ENCODE measurements around the gene UBB.

The UBB gene

GRCh38 chr17:16345565-16345964 lies 35.3 kb upstream of the UBB start:
- TF ChIP-seq CTCF (IDR thresholded peaks at IDR 0.05; ENCODE audit: low read depth, low read length), result no peak
- DNase-seq (ENCODE audit: low read depth in 2 of 2), result no peak
- no peak overlapping the region for H3K4me3 ChIP-seq (replicated peaks in 1 of 2; ENCODE audit: low read depth in 2 of 2, low read length in 2 of 2)

GRCh38 chr17:16346721-16347271 lies 34.1 kb upstream of the UBB start:
- H3K4me3 ChIP-seq (replicated peaks in 1 of 2; ENCODE audit: low read depth in 2 of 2, low read length in 2 of 2), result no peak overlapping the region

DNA sequence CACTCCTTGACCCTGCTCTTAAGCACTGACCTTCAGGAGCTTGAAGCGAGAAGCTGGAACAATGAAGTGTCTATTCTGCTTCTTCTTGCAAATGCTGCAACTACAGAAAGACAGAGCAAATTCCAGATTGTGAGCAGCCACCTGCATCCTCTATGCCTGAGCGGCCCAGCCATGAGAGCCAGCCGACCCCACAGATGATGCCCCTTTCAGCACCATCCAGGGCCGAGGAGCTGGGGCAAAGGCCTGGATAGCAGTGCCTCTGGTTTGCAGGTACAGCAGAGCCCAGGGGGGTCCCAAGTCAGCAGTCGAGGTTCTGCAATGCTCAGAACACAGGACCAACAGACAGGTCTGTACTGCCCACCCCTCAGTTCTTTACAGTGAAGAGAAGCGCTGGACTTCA lies 32.3 kb upstream of the UBB start:
- no peak for DNase-seq (ENCODE audit: low read depth in 2 of 2)
- no peak for TF ChIP-seq CTCF (IDR thresholded peaks at IDR 0.05; ENCODE audit: low read depth, low read length)
- no peak overlapping the region for H3K4me3 ChIP-seq (replicated peaks in 1 of 2; ENCODE audit: low read depth in 2 of 2, low read length in 2 of 2)

More at GRCh38 chr17:16346721-16347271, 34.1 kb upstream of the UBB start:
- TF ChIP-seq CTCF (IDR thresholded peaks at IDR 0.05; ENCODE audit: low read depth, low read length), result no peak
- no peak for DNase-seq (ENCODE audit: low read depth in 2 of 2)

- no peak overlapping the region for H3K4me3 ChIP-seq (replicated peaks in 1 of 2; ENCODE audit: low read depth in 2 of 2, low read length in 2 of 2)
- no peak for TF ChIP-seq CTCF (IDR thresholded peaks at IDR 0.05; ENCODE audit: low read depth, low read length)
- no peak for DNase-seq (ENCODE audit: low read depth in 2 of 2)
Observed at GRCh38 chr17:16349431-16349830, 31.5 kb upstream of the UBB start.

DNA sequence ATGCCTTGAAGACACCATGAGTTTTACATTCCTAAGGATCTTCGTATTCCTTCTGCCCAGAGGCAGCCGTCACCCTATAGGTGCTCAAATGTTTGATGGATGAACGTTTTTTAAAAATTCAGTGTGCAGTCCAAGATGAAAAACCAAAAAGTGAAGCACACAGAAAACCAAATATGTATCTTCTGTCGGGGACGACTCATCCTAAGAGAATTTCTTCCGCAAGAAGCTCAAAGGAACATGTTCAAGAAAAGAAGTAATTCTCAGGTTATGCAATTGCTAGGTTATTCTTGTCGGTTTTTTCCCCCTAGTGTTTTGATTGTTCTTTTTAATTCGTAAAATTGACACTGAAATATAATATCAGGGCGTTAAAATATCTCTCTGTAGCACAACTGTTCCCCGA lies 29.1 kb upstream of the UBB start:
- TF ChIP-seq CTCF (IDR thresholded peaks at IDR 0.05; ENCODE audit: low read depth, low read length), result no peak
- DNase-seq (ENCODE audit: low read depth in 2 of 2), result peak; percentile 40 to 75
- H3K4me3 ChIP-seq (replicated peaks in 1 of 2; ENCODE audit: low read depth in 2 of 2, low read length in 2 of 2), result peak overlapping the region; percentile 56 to 59

- no peak for TF ChIP-seq CTCF (IDR thresholded peaks at IDR 0.05; ENCODE audit: low read depth, low read length)
- DNase-seq (ENCODE audit: low read depth in 2 of 2), result peak; percentile 29 to 37
- H3K4me3 ChIP-seq (replicated peaks in 1 of 2; ENCODE audit: low read depth in 2 of 2, low read length in 2 of 2), result peak overlapping the region; percentile 56 to 59
Observed at GRCh38 chr17:16352303-16352666, 28.6 kb upstream of the UBB start.

DNA sequence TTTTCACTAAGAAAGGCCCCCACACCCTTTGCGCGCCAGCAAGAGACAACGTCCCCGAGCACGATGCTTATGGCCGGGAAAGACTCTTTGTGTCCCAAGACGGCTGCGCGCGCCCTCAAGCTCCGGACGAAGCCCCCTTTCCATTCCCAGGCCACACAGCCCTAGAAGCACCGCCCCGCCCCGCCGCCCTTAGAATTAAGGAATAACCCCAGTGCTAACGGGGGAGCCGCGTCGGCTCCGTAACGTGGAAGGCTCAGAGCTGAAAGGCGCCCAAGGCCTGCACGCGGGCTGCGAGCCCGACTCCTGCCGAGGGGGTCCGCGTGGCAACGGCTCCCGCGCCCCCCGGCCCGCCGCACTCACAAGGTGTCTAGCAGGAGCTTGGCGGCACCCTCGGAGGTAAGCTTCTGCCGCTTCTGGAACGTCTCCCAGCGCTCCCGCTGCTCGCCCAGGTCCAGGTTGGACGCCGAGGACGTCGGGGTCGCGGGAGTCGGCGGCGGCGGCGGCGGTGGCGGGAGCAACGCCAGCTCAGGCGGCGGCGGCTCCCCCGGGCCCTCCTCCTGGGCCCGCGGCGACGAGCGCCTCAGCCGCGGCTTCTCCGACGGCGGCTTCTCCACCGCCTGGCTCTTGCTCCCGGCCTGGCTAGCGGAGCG lies 28.1 kb upstream of the UBB start:
- H3K4me3 ChIP-seq (replicated peaks in 1 of 2; ENCODE audit: low read depth in 2 of 2, low read length in 2 of 2), result peak overlapping the region; percentile 56 to 59
- no peak for TF ChIP-seq CTCF (IDR thresholded peaks at IDR 0.05; ENCODE audit: low read depth, low read length)
- peak; percentile 24 to 36 for DNase-seq (ENCODE audit: low read depth in 2 of 2)

Measured in cardiac fibroblast (primary cell).